Colonic mucosa (tissue), 4 donors: Measurements from ENCODE around the gene PRTFDC1. TPM values are rescaled to one million over a fixed set of nuclear protein-coding genes. Genes with fewer than 3 reads are reported as not detected.
A peak's percentile ranks its signal among the peaks of the same experiment; 100 is the strongest.

ENCODE experiments used
- DNase-seq: peaks from one replicate; pipeline ENCODE4 v3.0.0-alpha.2; 2020
- H3K27ac ChIP-seq: fragments of 200-600 bp; one replicate; pipeline ENCODE4 v1.8.0; 2021
- H3K27me3 ChIP-seq: fragments of 200-600 bp; one replicate; pipeline ENCODE4 v1.8.0; 2021
- H3K36me3 ChIP-seq: fragments of 200-600 bp; one replicate; pipeline ENCODE4 v1.8.0; 2021
- H3K4me1 ChIP-seq: fragments of 200-600 bp; one replicate; pipeline ENCODE4 v1.8.0; 2021; ENCODE audit warnings: mild to moderate bottlenecking
- H3K4me3 ChIP-seq: fragments of 200-600 bp; one replicate; pipeline ENCODE4 v1.8.0; 2021
- H3K9ac ChIP-seq, 2 donors: one replicate each; pipeline ENCODE4 v1.7.0; 2013; ENCODE audit warnings: control low read depth in 2 of 2, low read depth in 2 of 2, low read length in 2 of 2
- H3K9me3 ChIP-seq: fragments of 200-600 bp; one replicate; pipeline ENCODE4 v1.8.0; 2021
- CTCF ChIP-seq: fragments of 200-600 bp; IDR thresholded peaks from one replicate; pipeline ENCODE4 v1.8.0; 2022; ENCODE audit warnings: antibody characterized with exemption, mild to moderate bottlenecking
- intact Hi-C: fragments of 100-400 bp; cut with DNase I; formaldehyde crosslinking; loops from one replicate; pipeline ENCODE4 v1.14.1; 2022
- total RNA-seq, 2 donors: library from RNA; stranded (reverse); fragmentation: NEBNext Ultra II Directional in 1 of 2; extraction: Animal tissue kit (Norgen Biotek cat#: 25700) in 1 of 2; gene quantifications; one replicate each; pipeline ENCODE4 v1.2.1, GENCODE V29; 2021
- donor health status: healthy.
- donor health status: DM: no; HTN: no; CAD: no.
- donor health status: DM: no; HTN: no; CAD: no.

PRTFDC1 gene, protein sequence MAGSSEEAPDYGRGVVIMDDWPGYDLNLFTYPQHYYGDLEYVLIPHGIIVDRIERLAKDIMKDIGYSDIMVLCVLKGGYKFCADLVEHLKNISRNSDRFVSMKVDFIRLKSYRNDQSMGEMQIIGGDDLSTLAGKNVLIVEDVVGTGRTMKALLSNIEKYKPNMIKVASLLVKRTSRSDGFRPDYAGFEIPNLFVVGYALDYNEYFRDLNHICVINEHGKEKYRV
- total RNA-seq = 10 to 100 TPM in 1 of 2 donors, 1 to 10 TPM in 1; 8.1 to 16.0 TPM

- peak within 1 kb of the TSS; percentile 75 to 79 for H3K9ac ChIP-seq
- intact Hi-C loops = loop anchor here (5.0 to 10.0 kb wide), 2 partner anchors 227 to 310 kb away; partner anchors contain the start of gene ARHGAP21
- no peaks in the 10 kb centered on the region for H3K27me3 ChIP-seq
- DNase-seq = peak; percentile 69
- no peak for TF ChIP-seq CTCF
- peak within 1 kb of the TSS; percentile 66 for H3K27ac ChIP-seq
- no peaks in the 10 kb centered on the region for H3K9me3 ChIP-seq
- H3K4me3 ChIP-seq = peak within 1 kb of the TSS; percentile 57
- no peaks in the 10 kb centered on the region for H3K36me3 ChIP-seq
- H3K4me1 ChIP-seq = no peaks in the 10 kb centered on the region
Observed at GRCh38 chr10:24952143-24952706, at the start of gene PRTFDC1. Gene PRTFDC1, minus strand, starts transcription at chr10:24952606. Its CDS starts 31 bp downstream, at chr10:24952575.

GRCh38 chr10:24998044-24998443 is 45.6 kb upstream of the PRTFDC1 start:
- no peak for DNase-seq
- intact Hi-C loops = no loop called here
- no peak overlapping the region for H3K27ac ChIP-seq
- H3K4me3 ChIP-seq = no peak overlapping the region
- H3K36me3 ChIP-seq = no peaks in the 10 kb centered on the region
- H3K9me3 ChIP-seq = no peaks in the 10 kb centered on the region
- H3K4me1 ChIP-seq = no peaks in the 10 kb centered on the region
- TF ChIP-seq CTCF = no peak
- no peaks in the 10 kb centered on the region for H3K27me3 ChIP-seq
- no peak overlapping the region for H3K9ac ChIP-seq

GRCh38 chr10:24995072-24995471 is 42.7 kb upstream of the PRTFDC1 start:
- no peaks in the 10 kb centered on the region for H3K9me3 ChIP-seq
- H3K9ac ChIP-seq = no peak overlapping the region
- no peak overlapping the region for H3K4me3 ChIP-seq
- intact Hi-C loops = no loop called here
- H3K27ac ChIP-seq = no peak overlapping the region
- TF ChIP-seq CTCF = no peak
- H3K36me3 ChIP-seq = no peaks in the 10 kb centered on the region
- H3K4me1 ChIP-seq = no peaks in the 10 kb centered on the region
- no peaks in the 10 kb centered on the region for H3K27me3 ChIP-seq
- no peak for DNase-seq

DNA sequence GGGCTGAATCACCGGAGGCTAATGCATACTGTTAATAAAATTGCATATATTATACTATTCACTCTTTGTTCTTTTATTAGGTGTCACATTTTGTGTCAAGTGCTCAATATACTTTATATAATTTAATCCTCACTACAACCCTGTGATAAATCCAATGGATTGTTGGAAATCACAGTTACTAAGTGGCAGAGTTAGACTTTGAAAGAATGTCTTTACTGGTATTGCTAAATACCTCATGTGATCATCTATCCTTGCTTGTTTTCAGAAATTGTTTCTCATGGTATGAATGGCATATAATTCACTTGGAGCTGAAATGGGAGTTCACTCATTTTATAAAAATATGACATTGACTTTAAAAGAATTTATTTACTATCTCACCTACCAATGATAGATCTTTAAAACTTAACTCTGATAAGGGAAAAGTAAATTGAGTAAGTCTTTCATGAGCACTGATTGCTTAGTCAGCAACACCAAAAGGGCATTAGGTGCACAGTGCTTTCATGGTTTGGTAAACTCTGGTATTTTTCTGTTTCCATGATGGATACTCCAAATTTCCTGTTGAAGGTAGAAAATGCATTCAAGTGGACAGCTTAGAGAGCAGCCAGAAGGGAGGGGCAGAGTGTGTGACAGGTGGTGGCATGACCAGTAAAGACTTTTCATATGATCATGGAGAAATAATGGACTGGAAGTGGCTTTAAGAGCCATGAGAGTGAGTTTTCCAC is 41.0 kb upstream of the PRTFDC1 start:
- DNase-seq = no peak
- Histone ChIP-seq H3K4me1 (no peaks in the 10 kb centered on the region), H3K27ac (no peak overlapping the region), H3K4me3 (no peak overlapping the region), H3K9ac (no peak overlapping the region), H3K27me3 (no peaks in the 10 kb centered on the region), H3K9me3 (no peaks in the 10 kb centered on the region), H3K36me3 (no peaks in the 10 kb centered on the region)
- no peak for TF ChIP-seq CTCF
- intact Hi-C loops = no loop called here

- H3K4me3 ChIP-seq = no peak overlapping the region
- intact Hi-C loops = no loop called here
- no peak for TF ChIP-seq CTCF
- H3K9ac ChIP-seq = no peak overlapping the region
- no peak for DNase-seq
- no peaks in the 10 kb centered on the region for H3K4me1 ChIP-seq
- H3K36me3 ChIP-seq = no peaks in the 10 kb centered on the region
- no peak overlapping the region for H3K27ac ChIP-seq
- H3K9me3 ChIP-seq = no peaks in the 10 kb centered on the region
- H3K27me3 ChIP-seq = no peaks in the 10 kb centered on the region
Observed at GRCh38 chr10:24992512-24993133, 40.2 kb upstream of the PRTFDC1 start.
